Testis (tissue), 2 donors: ENCODE measurements around the gene ELMO1.

Experiments used
- POLR2A ChIP-seq: fragments of 450-650 bp; IDR thresholded peaks from one replicate; pipeline ENCODE4 v1.6.1; 2017; ENCODE audit warnings: antibody characterized with exemption, mild to moderate bottlenecking, moderate library complexity
- TF ChIP-seq, protein P1 (sequence below), 3 experiments: fragments of 450-650 bp in 2 of 3; fragments of 200-600 bp in 1 of 3; sonication (generic) in 1 of 3; IDR thresholded peaks; one replicate each; pipeline ENCODE4 v1.5.1; 2016 to 2019; ENCODE audit warnings: antibody characterized with exemption in 3 of 3, mild to moderate bottlenecking in 2 of 3, moderate library complexity in 1 of 3

DNA sequence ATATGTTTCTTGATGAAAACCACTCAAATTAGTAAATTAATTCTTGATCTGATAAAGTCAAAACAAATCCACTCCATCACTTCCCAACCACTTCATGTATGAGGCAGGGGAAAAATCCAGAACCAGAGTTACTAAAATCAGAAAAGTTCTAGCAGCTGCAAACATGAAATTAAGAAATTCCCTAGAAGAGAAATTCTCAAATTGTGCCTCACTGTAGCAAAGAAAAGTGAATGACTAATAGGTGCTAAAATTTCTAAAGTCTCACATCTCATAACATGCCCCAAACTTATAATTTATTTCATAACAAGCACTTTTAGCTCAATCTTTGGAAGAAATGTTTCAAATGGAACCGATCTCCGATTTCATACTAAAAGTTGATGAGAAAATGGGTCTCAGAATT is 379.3 kb downstream of the ELMO1 start:
- TF ChIP-seq, protein P1, sequence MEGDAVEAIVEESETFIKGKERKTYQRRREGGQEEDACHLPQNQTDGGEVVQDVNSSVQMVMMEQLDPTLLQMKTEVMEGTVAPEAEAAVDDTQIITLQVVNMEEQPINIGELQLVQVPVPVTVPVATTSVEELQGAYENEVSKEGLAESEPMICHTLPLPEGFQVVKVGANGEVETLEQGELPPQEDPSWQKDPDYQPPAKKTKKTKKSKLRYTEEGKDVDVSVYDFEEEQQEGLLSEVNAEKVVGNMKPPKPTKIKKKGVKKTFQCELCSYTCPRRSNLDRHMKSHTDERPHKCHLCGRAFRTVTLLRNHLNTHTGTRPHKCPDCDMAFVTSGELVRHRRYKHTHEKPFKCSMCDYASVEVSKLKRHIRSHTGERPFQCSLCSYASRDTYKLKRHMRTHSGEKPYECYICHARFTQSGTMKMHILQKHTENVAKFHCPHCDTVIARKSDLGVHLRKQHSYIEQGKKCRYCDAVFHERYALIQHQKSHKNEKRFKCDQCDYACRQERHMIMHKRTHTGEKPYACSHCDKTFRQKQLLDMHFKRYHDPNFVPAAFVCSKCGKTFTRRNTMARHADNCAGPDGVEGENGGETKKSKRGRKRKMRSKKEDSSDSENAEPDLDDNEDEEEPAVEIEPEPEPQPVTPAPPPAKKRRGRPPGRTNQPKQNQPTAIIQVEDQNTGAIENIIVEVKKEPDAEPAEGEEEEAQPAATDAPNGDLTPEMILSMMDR (IDR thresholded peaks at IDR 0.05) = no peak
- no peak for TF ChIP-seq POLR2A
